ENCODE data around the gene PLXDC2.

GRCh38 chr10:19848226-19848985 is 32.2 kb downstream of the PLXDC2 start:
- no peak for TF ChIP-seq CTCF (IDR thresholded peaks at IDR 0.05)
- TF ChIP-seq, protein P1, sequence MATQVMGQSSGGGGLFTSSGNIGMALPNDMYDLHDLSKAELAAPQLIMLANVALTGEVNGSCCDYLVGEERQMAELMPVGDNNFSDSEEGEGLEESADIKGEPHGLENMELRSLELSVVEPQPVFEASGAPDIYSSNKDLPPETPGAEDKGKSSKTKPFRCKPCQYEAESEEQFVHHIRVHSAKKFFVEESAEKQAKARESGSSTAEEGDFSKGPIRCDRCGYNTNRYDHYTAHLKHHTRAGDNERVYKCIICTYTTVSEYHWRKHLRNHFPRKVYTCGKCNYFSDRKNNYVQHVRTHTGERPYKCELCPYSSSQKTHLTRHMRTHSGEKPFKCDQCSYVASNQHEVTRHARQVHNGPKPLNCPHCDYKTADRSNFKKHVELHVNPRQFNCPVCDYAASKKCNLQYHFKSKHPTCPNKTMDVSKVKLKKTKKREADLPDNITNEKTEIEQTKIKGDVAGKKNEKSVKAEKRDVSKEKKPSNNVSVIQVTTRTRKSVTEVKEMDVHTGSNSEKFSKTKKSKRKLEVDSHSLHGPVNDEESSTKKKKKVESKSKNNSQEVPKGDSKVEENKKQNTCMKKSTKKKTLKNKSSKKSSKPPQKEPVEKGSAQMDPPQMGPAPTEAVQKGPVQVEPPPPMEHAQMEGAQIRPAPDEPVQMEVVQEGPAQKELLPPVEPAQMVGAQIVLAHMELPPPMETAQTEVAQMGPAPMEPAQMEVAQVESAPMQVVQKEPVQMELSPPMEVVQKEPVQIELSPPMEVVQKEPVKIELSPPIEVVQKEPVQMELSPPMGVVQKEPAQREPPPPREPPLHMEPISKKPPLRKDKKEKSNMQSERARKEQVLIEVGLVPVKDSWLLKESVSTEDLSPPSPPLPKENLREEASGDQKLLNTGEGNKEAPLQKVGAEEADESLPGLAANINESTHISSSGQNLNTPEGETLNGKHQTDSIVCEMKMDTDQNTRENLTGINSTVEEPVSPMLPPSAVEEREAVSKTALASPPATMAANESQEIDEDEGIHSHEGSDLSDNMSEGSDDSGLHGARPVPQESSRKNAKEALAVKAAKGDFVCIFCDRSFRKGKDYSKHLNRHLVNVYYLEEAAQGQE (IDR thresholded peaks at IDR 0.05; ENCODE audit: insufficient read depth in 1 of 2, low read depth in 2 of 2, low read length in 1 of 2): no peak
- no peak for TF ChIP-seq TCF7L2 (IDR thresholded peaks at IDR 0.05; ENCODE audit: low read depth, low read length)
- no peak for TF ChIP-seq POLR2AphosphoS5 (IDR thresholded peaks at IDR 0.05; ENCODE audit: low read depth, low read length)
- TF ChIP-seq SIN3A (IDR thresholded peaks at IDR 0.05; ENCODE audit: borderline replicate concordance, insufficient read depth, low read depth, low read length): no peak

Measured in Panc1 (cell line).